ENCODE data around the gene CACNA2D1. TPM values are rescaled to one million over a fixed set of nuclear protein-coding genes. Genes with fewer than 3 reads are reported as not detected.
"Not testable (repeated sequence)": the region's sequence is repeated elsewhere in the genome, so short reads cannot be mapped to it uniquely, and the experiment has no call there.

Gene CACNA2D1
- total RNA-seq, 1 donor from 2014 or later = 17.2 TPM

GRCh38 chr7:82172017-82172416 is 271.6 kb downstream of the CACNA2D1 start:
- DNase-seq (ENCODE audit: low spot score) = no peak

DNA sequence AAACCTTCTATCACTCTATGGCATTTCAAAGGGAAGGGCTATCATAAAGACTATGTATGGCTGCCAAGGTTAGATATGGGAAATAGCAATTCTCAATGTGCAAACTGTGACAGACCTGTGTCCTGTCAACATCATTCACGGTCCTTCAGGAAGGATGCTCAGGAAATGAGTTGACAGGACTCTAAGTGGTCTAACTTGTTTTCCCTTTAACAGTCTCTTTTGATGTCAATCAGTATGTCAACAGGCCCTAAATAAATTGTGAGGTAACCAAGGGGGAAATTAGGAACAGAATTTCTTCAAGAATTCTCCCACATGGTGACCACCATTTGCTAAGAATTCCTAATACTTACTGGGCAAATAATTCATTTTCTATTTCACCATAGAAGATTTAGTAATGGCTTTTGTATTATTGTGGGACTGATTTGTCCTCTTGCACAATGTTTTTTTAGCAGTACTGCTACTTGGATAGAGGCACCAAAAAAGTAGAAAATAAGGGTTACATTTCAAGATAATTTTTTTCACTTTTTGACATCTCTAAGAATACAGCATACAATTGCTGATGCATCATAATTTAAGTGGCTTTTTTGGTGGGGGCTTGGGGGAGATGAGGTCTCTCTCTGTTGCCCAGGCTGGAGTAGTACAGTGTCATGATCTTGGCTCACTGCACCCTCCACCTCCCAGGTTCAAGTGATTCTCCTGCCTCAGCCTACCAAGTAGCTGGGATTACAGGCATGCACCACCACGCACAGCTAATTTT is 275.8 kb downstream of the CACNA2D1 start:
- no peak for DNase-seq (ENCODE audit: low spot score)

GRCh38 chr7:82166260-82167015 is 277.1 kb downstream of the CACNA2D1 start:
- no peak for DNase-seq (ENCODE audit: low spot score)

- no peak for DNase-seq (ENCODE audit: low spot score)
Observed at GRCh38 chr7:82164813-82165212, 278.8 kb downstream of the CACNA2D1 start.

GRCh38 chr7:82164410-82164809 is 279.2 kb downstream of the CACNA2D1 start:
- no peak for DNase-seq (ENCODE audit: low spot score)

DNA sequence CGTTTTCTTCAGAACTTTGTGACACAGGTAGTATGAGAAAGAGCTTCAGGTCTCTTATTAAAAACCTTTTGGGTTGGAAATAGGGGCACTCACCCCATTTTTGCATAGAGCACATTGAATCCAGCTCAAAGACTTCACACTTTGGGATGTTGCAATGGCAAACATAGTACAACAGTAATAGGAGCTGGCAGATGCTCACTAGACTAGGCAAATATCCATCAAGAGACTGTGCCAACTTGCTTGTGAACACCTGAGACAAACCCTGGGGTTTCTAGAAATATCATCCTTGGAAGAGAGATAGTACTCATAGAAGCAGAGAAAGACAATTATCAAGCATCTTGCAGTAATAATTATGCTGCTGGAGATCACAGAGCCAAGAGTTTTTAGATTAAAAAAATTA is 280.0 kb downstream of the CACNA2D1 start:
- no peak for DNase-seq (ENCODE audit: low spot score)

DNA sequence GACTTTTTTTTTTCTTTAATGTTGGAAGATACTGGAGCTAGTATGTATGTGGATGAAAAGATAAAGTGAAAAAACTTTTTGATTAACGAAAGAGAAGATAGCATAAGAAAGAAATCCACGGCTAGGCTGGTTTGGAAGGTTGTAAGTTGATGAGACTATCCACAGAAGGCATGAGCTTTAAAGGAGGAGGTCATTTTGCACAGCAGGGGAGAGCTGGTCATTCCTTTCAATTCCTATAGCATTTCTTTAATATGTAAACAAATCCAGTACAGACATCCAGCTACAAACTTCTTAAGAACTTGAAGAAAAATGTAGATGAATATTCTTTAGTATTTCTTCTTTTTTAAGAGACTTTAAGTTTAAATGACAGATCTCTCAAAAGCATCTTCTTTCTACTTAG is 281.3 kb downstream of the CACNA2D1 start:
- DNase-seq (ENCODE audit: low spot score) = no peak

- DNase-seq (ENCODE audit: low spot score) = no peak
Observed at GRCh38 chr7:82158327-82158726, 285.2 kb downstream of the CACNA2D1 start.

DNA sequence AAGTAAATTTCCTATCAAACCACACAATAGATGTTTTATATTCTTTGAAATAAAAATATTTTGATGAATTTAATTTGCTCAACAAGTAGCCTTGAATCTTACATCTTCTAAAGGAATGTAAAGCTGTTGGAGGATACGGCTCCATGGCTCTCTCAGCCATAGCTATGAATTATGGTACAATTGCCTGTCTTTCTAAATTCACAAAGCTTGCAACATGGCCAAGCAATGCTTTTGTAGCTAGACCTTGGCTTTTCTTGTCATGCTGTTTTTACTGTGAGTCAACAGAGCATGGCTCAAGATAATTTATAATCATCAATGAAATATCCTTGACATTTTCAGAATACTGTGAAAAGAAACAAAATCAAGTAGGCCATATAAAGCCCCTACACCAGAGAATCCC is 286.7 kb downstream of the CACNA2D1 start:
- no peak for DNase-seq (ENCODE audit: low spot score)

GRCh38 chr7:82156168-82156567 is 287.4 kb downstream of the CACNA2D1 start:
- no peak for DNase-seq (ENCODE audit: low spot score)

DNA sequence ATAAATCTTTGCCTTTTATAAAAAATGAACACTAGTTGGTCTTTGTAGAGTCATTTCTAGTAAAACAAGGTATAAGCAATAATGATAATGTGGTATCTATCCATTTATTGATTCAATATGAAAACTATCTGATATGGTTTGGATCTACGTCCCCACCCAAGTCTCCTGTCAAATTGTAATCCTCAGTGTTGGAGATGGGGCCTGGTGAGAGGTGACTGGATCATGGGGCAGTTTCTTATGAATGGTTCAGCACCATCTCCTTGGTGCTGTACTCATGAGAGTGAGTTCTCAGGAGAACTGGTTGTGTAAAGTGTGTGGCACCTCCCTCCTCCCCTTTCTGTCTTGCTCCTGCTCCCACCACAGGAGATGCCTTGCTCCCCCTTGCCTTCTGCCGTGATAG is 288.8 kb downstream of the CACNA2D1 start:
- no peak for DNase-seq (ENCODE audit: low spot score)

DNA sequence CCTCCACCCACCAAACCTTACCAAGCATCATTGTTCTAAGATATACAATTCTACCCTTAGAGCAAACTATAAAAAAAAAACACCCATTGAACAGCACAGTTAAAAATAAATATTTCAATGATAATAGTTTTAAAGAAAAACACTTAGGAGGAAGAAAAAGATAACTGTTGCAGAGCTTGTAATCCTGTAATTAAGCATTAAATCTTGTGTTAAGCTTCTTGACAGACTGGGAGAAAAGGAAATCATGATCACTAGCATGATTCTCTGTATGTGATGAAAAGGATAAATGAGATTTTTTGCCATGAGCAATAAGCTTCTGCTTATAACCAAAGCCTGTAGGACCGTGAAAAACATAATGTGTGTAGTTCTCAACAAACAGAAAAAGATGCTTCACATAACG is 289.8 kb downstream of the CACNA2D1 start:
- DNase-seq (ENCODE audit: low spot score) = no peak

GRCh38 chr7:82152858-82153257 is 290.7 kb downstream of the CACNA2D1 start:
- DNase-seq (ENCODE audit: low spot score) = no peak

DNA sequence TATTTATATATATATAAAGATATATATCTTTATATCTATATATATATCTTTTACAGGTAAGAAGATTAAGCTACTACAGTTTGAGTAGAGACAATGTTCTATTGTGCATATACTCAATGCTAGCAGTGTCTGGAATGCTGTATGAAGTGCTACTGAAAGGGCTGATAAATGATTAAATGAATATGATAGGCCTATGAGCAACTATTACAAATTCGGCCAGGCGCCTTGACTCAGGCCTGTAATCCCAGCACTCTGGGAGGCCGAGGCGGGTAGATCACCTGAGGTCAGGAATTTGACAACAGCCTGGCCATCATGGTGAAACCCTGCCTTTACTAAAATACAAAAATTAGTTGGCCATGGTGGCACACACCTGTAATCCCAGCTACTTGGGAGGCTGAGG is 297.1 kb downstream of the CACNA2D1 start:
- DNase-seq (ENCODE audit: low spot score) = no peak

DNA sequence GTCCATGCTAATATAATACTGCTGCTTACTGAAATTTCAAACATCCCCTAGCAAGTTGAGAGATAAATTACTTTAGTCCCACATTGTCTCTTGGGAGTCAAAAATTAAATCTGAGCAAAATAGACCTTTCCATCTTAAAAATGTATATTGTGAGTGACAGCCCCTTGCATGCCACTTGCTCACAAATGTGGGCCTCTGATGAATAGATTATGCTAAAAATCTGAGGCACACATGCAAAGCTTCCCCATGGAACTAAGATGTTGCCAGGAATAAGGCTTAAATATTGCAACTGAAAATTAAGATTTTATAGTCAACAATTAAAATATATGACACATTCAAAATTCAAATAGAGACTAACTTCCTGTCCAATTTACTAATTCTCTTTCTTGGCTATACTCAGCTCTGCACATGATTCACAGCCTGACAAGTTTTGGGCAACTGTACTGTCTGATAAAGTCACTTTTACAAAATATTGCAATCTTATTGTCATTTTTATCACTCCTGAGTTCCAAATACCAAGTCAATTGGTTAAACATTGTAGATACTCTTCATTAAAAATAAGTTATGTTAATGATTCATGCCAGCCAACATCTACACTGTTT is 301.2 kb downstream of the CACNA2D1 start:
- DNase-seq (ENCODE audit: low spot score) = no peak

DNA sequence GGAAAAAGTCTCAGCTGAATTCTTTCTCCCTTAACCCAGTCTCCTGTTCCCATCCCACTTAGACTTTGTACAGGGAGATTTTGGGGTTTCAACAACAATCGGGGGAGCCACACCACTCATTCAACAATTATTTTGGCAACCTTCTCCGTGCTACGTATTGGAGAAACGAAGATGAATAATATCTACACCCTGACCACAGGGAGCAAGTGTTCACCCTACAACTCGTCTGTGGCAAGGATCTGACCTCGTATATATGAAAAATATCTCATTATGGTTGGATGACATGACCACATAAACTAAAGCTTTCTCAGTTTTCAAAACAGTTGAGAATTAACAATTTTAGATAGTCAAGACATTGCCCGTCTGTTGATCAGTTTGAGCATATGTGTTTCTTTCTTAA is 302.1 kb downstream of the CACNA2D1 start:
- DNase-seq (ENCODE audit: low spot score) = no peak

- not testable (repeated sequence) for DNase-seq (ENCODE audit: low spot score)
Observed at GRCh38 chr7:82140608-82141007, 303.0 kb downstream of the CACNA2D1 start.

DNA sequence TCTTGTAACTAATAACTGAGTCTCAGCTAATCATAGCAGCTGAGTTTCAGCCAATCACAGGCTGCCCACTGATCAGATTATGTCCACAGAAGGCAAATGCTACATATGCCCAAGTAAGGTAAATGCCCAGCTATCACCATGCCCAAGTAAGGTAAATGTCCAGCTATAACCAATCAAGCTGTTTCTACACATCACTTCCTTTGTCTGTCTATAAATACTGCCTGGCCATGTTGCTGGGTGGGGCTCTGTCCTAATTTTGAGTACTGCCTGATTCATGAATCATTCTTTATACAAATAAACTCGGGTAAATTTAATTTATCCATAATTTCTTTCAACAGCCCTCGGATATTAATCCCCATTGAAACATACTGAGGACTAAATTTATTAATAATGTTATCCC is 312.4 kb downstream of the CACNA2D1 start:
- no peak for DNase-seq (ENCODE audit: low spot score)

DNA sequence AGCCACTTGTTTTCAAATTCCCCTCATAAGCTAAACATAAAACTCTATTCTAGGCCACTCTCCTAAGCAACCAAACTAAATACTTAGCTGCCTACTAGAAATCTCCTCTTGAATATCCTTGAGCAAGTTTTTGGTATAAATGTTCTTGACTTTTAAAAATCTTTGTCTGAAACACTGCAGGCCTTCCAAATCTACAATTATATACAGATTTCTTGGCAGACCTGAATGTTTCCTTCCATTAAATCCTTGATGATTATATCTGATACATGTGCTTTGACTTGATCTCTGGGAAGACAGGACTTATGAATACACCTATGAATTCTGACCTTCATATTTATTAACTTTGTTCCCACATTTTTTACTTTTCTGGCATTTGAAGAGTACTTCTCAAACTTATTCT is 314.5 kb downstream of the CACNA2D1 start:
- DNase-seq (ENCODE audit: low spot score) = no peak

DNA sequence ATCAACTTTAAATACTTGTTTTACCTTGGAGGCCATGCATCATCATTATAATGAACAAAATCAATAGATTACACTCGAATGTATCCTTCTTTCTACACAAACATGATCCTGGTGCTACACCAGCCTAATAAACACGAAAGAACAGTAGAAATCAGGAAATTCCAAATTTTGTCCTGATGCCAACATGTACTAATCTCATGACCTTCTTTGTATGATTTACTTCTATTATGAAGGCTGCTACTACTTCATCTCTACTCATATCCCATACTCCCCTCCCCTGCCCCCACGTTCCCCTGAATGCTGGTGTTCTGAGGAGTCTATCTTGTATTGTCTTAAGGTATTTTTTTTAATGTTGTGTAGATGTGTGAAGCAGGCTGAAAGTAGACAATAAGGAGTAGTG is 315.0 kb downstream of the CACNA2D1 start:
- DNase-seq (ENCODE audit: low spot score) = no peak

- DNase-seq (ENCODE audit: low spot score) = no peak
Observed at GRCh38 chr7:82126576-82126975, 317.0 kb downstream of the CACNA2D1 start.

GRCh38 chr7:82124445-82124844 is 319.1 kb downstream of the CACNA2D1 start:
- no peak for DNase-seq (ENCODE audit: low spot score)

- no peak for DNase-seq (ENCODE audit: low spot score)
Observed at GRCh38 chr7:82122275-82122674, 321.3 kb downstream of the CACNA2D1 start.

Measured in mucosa of gallbladder (tissue), 1 donor.